GM18519 (cell line): ENCODE measurements around the gene NIPAL4.
A peak's percentile ranks its signal among the peaks of the same experiment; 100 is the strongest.
"Not testable (repeated sequence)": the region's sequence is repeated elsewhere in the genome, so short reads cannot be mapped to it uniquely, and the experiment has no call there.

Source experiments
- ATAC-seq: cut with Tn5 transposase; IDR thresholded peaks from one replicate; pipeline ENCODE4 v1.9.1; 2021; ENCODE audit warnings: mild to moderate bottlenecking, moderate library complexity; ENCODE audit not compliant: unreplicated experiment, low FRiP score

Gene NIPAL4

GRCh38 chr5:157481666-157482065, 21.7 kb downstream of the NIPAL4 start:
- no peak for ATAC-seq

- not testable (repeated sequence) for ATAC-seq
These were observed 22.7 kb downstream of the NIPAL4 start for GRCh38 chr5:157482702-157483101.

- ATAC-seq: no peak
These were observed 24.8 kb downstream of the NIPAL4 start for GRCh38 chr5:157484768-157485167.

GRCh38 chr5:157485340-157485739, 25.3 kb downstream of the NIPAL4 start:
- ATAC-seq: no peak

GRCh38 chr5:157485811-157486210, 25.8 kb downstream of the NIPAL4 start:
- ATAC-seq: no peak

- no peak for ATAC-seq
These were observed 26.2 kb downstream of the NIPAL4 start for GRCh38 chr5:157486221-157486681.

- no peak for ATAC-seq
These were observed 26.8 kb downstream of the NIPAL4 start for GRCh38 chr5:157486861-157487260.

GRCh38 chr5:157487358-157487757, 27.3 kb downstream of the NIPAL4 start:
- ATAC-seq: no peak

GRCh38 chr5:157491471-157491995, 31.5 kb downstream of the NIPAL4 start:
- ATAC-seq: no peak

- no peak for ATAC-seq
These were observed 32.9 kb downstream of the NIPAL4 start for GRCh38 chr5:157492886-157493285.

- ATAC-seq: no peak
These were observed 34.3 kb downstream of the NIPAL4 start for GRCh38 chr5:157494178-157494832.

GRCh38 chr5:157496864-157497263, 36.9 kb downstream of the NIPAL4 start:
- ATAC-seq: no peak

- ATAC-seq: no peak
These were observed 38.0 kb downstream of the NIPAL4 start for GRCh38 chr5:157497875-157498611.

- ATAC-seq: peak; percentile 66
These were observed 42.2 kb downstream of the NIPAL4 start for GRCh38 chr5:157502143-157502647.

- ATAC-seq: no peak
These were observed 44.0 kb downstream of the NIPAL4 start for GRCh38 chr5:157504053-157504452.

GRCh38 chr5:157505496-157505895, 45.5 kb downstream of the NIPAL4 start:
- ATAC-seq: no peak

- no peak for ATAC-seq
These were observed 46.1 kb downstream of the NIPAL4 start for GRCh38 chr5:157506066-157506590.

GRCh38 chr5:157506981-157507780, 47.2 kb downstream of the NIPAL4 start:
- no peak for ATAC-seq

GRCh38 chr5:157509093-157509492, 49.1 kb downstream of the NIPAL4 start:
- ATAC-seq: no peak

- no peak for ATAC-seq
These were observed 49.6 kb downstream of the NIPAL4 start for GRCh38 chr5:157509587-157509986.
